Rectal smooth muscle tissue (tissue), 1 donor: Measurements from ENCODE around the gene PLEKHA7.

ENCODE experiments used
- H3K27ac ChIP-seq: one replicate; pipeline ENCODE4 v1.7.0; 2013; ENCODE audit warnings: low read depth, low read length, inconsistent platforms
- H3K27me3 ChIP-seq: one replicate; pipeline ENCODE4 v1.7.0; 2013; ENCODE audit warnings: low read length; ENCODE audit not compliant: control insufficient read depth, insufficient read depth
- H3K36me3 ChIP-seq: one replicate; pipeline ENCODE4 v1.7.0; 2013; ENCODE audit warnings: low read length; ENCODE audit not compliant: control insufficient read depth, insufficient read depth
- H3K4me1 ChIP-seq: one replicate; pipeline ENCODE4 v1.7.0; 2013; ENCODE audit warnings: low read length; ENCODE audit not compliant: control insufficient read depth, insufficient read depth
- H3K4me3 ChIP-seq: one replicate; pipeline ENCODE4 v1.7.0; 2013; ENCODE audit warnings: low read length
- H3K9ac ChIP-seq: one replicate; pipeline ENCODE4 v1.7.0; 2013; ENCODE audit warnings: low read length

Gene PLEKHA7

GRCh38 chr11:16806791-16807190 lies 207.4 kb downstream of the PLEKHA7 start:
- no peak overlapping the region for H3K4me3 ChIP-seq
- no peaks in the 10 kb centered on the region for H3K4me1 ChIP-seq
- no peaks in the 10 kb centered on the region for H3K27me3 ChIP-seq
- no peak overlapping the region for H3K27ac ChIP-seq
- H3K9ac ChIP-seq: no peak overlapping the region
- H3K36me3 ChIP-seq: no peaks in the 10 kb centered on the region

GRCh38 chr11:16805938-16806337 lies 208.3 kb downstream of the PLEKHA7 start:
- H3K4me3 ChIP-seq: no peak overlapping the region
- H3K9ac ChIP-seq: no peak overlapping the region
- H3K36me3 ChIP-seq: no peaks in the 10 kb centered on the region
- no peak overlapping the region for H3K27ac ChIP-seq
- no peaks in the 10 kb centered on the region for H3K27me3 ChIP-seq
- no peaks in the 10 kb centered on the region for H3K4me1 ChIP-seq

GRCh38 chr11:16804104-16804947 lies 209.9 kb downstream of the PLEKHA7 start:
- no peak overlapping the region for H3K27ac ChIP-seq
- no peak overlapping the region for H3K9ac ChIP-seq
- no peaks in the 10 kb centered on the region for H3K36me3 ChIP-seq

DNA sequence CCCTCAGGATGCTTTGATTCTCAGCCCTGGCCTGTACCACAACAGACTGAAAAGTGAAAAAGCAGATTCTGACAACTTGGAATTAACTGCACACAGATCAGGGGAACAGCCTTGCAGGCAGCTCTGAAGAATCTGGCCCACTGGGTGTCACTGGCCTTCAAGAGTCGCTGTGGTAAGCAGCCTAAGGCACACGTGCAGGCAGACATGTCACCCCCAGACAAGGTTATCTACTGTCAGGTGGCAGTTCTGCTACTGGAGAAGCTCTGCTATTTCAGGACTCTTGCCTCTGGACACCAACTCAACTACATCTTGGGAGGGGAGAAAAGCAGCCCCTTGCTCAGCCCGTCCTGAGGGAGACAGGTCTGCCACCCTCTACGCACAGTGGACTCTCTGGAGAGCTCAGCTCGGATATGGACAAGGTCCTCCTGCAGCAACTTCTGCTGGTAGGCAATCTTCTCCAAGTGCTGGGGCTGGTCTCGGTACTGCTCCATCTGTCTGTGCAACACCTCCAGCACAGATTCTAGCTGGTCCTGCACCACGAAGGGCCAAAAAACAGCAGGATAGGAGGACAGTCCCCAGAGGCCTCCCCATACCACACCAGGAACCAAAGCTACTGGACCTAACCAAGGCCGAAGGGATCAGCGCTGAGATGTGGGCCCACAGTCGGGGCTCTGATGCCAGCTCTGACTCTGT lies 212.8 kb downstream of the PLEKHA7 start:
- no peaks in the 10 kb centered on the region for H3K4me1 ChIP-seq
- no peaks in the 10 kb centered on the region for H3K36me3 ChIP-seq

More at GRCh38 chr11:16804104-16804947, 209.9 kb downstream of the PLEKHA7 start:
- Histone ChIP-seq H3K27me3 (no peaks in the 10 kb centered on the region), H3K4me1 (no peaks in the 10 kb centered on the region), H3K4me3 (no peak overlapping the region)

GRCh38 chr11:16800382-16800781 lies 213.8 kb downstream of the PLEKHA7 start:
- Histone ChIP-seq H3K4me1 (no peaks in the 10 kb centered on the region), H3K27ac (no peak overlapping the region), H3K27me3 (no peaks in the 10 kb centered on the region), H3K36me3 (no peaks in the 10 kb centered on the region), H3K4me3 (no peak overlapping the region), H3K9ac (no peak overlapping the region)

More for the DNA sequence above, 212.8 kb downstream of the PLEKHA7 start:
- H3K27ac ChIP-seq: no peak overlapping the region
- no peak overlapping the region for H3K9ac ChIP-seq
- H3K4me3 ChIP-seq: no peak overlapping the region
- no peaks in the 10 kb centered on the region for H3K27me3 ChIP-seq

DNA sequence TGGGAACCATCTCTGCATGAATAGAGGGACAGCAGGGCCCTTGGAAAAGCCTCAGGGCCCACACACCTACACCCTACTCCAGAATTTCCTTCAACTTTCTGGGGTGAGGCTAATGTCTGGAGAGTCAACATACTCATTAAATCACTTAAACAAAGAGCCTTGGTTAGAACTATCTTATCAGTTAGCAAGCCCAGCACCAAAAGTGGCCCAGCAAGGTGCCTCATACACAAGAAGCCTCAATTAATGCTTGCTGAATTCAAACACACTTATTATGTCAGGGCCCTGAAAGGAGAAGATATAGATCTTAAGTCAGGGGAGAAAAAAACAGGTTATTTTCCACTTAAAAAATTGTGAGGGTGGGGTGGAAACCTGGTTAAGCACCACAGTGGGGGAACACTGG lies 214.3 kb downstream of the PLEKHA7 start:
- no peaks in the 10 kb centered on the region for H3K36me3 ChIP-seq
- H3K9ac ChIP-seq: no peak overlapping the region

GRCh38 chr11:16799221-16799620 lies 215.0 kb downstream of the PLEKHA7 start:
- H3K36me3 ChIP-seq: no peaks in the 10 kb centered on the region
- no peak overlapping the region for H3K27ac ChIP-seq
- no peak overlapping the region for H3K4me3 ChIP-seq
- H3K27me3 ChIP-seq: no peaks in the 10 kb centered on the region
- no peak overlapping the region for H3K9ac ChIP-seq
- H3K4me1 ChIP-seq: no peaks in the 10 kb centered on the region

More for the DNA sequence above, 214.3 kb downstream of the PLEKHA7 start:
- Histone ChIP-seq H3K4me1 (no peaks in the 10 kb centered on the region), H3K4me3 (no peak overlapping the region), H3K27me3 (no peaks in the 10 kb centered on the region), H3K27ac (no peak overlapping the region)

DNA sequence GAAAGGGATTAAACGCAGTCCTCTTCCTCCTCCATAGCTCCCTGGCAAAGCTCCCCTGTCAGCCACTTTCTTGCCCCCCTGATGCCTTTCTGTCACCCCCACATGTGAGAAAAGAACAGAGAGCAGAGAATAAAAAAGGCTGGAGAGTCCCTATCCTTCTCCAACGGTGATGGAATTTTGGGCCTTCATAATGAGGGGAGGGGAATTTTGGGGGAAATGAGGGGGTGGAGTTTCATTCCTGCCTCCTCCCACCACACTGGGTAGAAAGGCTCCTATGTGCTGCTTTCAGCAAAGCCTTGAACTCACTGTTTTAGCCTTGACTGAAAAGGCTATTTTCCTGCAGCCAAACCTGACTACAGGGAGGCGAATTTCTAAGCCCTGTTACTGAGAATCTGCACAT lies 216.4 kb downstream of the PLEKHA7 start:
- peaks cover 3% of the 10 kb centered on the region for H3K36me3 ChIP-seq
- H3K4me3 ChIP-seq: no peak overlapping the region
- H3K27ac ChIP-seq: no peak overlapping the region
- no peaks in the 10 kb centered on the region for H3K4me1 ChIP-seq
- no peak overlapping the region for H3K9ac ChIP-seq
- H3K27me3 ChIP-seq: no peaks in the 10 kb centered on the region

DNA sequence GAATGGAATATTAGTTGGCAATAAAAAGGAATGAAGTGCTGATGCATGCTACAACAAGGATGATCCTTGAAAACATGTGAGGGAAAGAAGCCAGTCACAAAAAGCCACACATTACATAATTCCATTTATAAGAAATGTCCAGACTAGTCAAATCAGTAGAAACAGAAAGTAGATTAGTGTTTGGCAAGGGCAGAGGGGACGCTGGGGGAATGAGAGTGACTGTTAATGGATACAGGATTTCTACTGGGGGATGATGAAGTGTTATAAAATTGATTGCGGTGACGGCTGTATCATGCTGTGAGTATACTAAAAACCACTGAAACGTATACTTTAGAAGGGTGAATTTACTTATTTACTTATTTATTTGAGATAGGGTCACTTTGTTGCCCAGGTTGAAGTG lies 217.9 kb downstream of the PLEKHA7 start:
- H3K27me3 ChIP-seq: no peaks in the 10 kb centered on the region
- no peak overlapping the region for H3K27ac ChIP-seq
- H3K36me3 ChIP-seq: peaks cover 4% of the 10 kb centered on the region
- H3K4me3 ChIP-seq: no peak overlapping the region
- no peak overlapping the region for H3K9ac ChIP-seq
- H3K4me1 ChIP-seq: no peaks in the 10 kb centered on the region

DNA sequence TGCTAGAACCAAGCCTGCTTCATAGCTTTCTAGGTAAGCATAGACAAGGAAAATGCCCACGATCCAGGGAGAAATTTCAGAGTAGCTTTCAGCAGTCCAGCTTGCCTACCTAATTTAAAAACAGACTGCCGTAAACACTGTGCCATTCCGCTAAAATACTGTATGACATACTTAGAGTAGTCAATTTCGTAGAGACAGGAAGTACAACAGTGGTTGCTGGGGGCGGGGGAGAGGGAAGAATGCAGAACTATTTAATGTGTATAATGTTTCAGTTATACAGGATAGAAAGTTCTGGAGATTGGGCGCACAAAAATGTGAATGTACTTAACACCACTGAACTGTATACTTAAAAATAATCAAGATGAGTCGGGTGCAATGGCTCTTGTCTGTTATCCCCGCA lies 219.1 kb downstream of the PLEKHA7 start:
- Histone ChIP-seq H3K4me1 (no peaks in the 10 kb centered on the region), H3K9ac (no peak overlapping the region)

DNA sequence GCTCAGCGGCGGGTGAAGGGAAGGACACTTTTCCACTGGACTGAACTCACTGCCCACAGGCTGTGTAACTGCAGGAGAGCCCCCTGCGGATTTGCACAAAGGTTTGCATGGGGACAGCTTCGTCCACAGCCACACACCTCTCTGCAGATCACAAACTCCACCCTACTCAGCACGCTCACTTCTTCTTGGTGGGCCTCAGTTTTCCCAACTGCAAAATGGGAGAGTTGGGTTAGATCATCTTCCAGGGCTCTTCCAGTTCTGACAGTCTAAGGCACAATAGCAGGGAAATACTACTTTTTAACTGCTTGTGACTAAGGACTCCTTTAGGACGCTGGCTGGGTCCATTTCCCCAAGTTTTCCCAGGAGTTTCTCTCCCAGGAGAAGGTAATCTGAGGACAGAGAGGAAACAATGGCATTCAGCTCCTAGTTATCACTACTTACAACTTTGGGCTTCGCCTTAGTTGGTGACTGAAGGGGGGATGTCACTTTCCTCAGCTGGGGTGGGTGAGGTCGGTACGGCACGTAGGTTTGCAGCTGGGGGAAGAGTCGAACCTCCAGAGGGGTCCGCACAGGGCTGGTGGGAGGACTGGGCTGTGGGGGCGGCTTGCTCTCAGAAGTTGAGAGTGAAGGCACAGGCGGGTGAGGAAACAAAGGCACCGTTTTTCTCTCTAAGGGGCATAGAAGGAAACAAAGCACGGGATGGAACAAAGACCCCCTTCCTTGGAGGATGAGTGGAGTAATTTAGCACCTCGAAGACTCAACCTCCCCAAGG lies 220.0 kb downstream of the PLEKHA7 start:
- H3K27ac ChIP-seq: no peak overlapping the region
- H3K27me3 ChIP-seq: no peaks in the 10 kb centered on the region
- peaks cover 6% of the 10 kb centered on the region for H3K36me3 ChIP-seq
- no peaks in the 10 kb centered on the region for H3K4me1 ChIP-seq
- no peak overlapping the region for H3K9ac ChIP-seq
- no peak overlapping the region for H3K4me3 ChIP-seq

More for the DNA sequence above, 219.1 kb downstream of the PLEKHA7 start:
- Histone ChIP-seq H3K27ac (no peak overlapping the region), H3K4me3 (no peak overlapping the region), H3K36me3 (peaks cover 6% of the 10 kb centered on the region), H3K27me3 (no peaks in the 10 kb centered on the region)

- Histone ChIP-seq H3K9ac (no peak overlapping the region), H3K27ac (no peak overlapping the region), H3K4me3 (no peak overlapping the region), H3K27me3 (no peaks in the 10 kb centered on the region), H3K4me1 (no peaks in the 10 kb centered on the region), H3K36me3 (peaks cover 6% of the 10 kb centered on the region)
Measured at GRCh38 chr11:16793511-16793910, 220.7 kb downstream of the PLEKHA7 start.
